NCI-H2196 (cell line): ENCODE data around the gene CDHR5.
A peak's percentile ranks its signal among the peaks of the same experiment; 100 is the strongest.

Experiments
- DNase-seq: peaks from one replicate; lab custom pipeline; 2025; ENCODE audit not compliant: unreplicated experiment; lab: John Stamatoyannopoulos, UW

Gene CDHR5

DNA sequence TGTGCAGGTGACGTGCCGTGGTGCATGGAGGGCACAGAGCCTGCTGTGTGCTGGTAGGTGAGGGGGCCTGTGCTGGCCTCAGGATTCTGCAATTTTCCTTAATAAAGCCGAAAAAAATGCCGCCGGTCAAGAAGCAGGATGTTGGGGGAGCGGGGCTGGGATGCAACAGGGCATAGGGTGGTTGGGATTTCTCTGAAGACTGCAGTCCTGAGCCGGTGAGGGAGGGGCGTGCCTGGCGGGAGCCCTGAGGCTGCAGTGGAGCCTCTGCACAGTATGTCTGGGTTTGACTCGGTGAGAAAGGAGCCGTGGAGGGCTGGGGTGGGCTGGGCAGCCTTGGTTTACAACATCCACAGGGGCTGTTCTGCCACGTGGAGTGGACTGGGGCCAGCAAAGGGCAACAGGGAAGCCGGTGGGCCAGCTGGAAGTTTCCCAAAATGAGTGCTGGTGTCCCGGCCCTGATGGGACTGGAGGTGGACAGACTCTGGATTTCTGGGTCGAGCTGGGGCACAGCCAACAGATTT is 1.3 kb downstream of the CDHR5 start:
- DNase-seq: no peak

DNA sequence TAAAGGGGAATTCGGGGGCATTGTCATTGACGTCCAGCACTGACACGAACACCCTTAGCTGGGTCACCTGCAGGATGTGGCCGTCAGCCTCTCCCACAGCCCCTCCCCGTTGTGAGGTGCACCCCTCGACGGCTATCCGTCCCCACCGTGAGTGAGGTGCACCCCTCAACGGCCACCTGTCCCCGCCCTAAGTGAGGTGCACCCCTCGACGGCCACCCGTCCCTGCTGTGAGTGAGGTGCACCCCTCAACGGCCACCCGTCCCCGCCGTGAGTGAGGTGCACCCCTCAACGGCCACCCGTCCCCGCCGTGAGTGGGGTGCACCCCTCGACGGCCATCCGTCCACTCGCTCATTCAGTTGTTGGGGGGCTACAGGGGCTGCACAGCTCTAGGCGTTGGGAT is 2.9 kb downstream of the CDHR5 start:
- DNase-seq: no peak

DNA sequence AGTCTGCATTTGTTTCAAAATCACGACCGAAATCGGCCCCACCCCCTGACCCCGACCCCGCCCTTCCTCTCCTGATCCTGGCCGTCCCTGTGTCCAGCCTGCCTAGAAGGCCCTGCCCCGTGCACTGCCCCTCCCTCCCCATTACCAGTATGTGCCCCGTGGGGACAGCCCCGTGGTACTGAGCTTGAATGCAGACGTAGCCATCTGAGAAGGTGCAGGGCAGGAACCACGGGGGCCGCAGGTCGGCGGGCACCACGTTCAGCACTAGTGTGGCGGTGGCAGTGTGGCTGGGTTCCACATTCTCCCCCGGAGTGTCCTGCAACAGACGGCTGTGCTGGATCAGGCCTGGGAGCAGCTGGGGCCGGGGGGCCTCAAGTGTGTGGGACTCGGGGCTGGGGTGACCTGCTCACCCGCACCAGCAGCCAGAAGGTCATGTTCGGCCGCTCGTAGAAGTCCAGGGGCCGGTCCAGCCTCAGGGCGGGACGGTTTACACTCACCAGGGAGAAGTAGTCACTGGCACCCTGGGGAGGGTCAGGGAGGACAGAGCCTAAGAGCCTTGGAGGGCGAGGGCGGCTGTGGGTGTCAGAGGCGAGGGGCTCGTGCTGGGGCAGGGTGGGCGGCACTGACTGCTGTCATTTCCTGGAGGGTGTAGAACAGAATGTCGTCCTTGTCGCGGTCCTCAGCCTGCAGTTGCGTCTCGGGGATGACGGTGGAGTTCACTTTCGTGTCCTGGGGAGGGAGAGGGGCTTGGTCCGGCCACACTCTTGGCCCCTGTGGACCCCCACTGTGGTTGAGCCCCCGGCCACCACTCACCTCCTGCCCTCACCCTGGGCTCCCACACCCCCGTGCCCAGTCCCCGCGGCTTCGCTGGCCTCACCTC is 3.6 kb downstream of the CDHR5 start:
- no peak for DNase-seq

DNA sequence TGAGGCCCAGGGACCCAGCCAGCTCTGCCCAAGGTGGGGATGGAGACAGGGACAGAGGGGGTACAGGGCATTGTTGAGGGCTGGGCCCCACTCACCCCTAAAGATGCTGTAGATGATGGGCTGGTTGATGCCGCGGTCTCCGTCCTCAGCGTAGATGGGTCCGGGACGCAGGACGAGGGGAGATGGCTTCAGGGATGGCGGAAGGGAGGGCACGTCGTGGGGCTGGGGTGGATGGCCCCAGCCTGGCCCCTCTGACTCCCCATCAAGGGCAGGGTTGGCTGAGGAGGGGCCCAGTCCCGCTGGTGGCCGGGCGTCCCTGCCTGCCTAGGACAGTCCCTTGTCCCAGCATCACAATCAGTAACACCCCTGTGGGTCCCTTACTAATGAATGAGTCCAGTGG is 4.6 kb downstream of the CDHR5 start:
- DNase-seq: no peak

DNA sequence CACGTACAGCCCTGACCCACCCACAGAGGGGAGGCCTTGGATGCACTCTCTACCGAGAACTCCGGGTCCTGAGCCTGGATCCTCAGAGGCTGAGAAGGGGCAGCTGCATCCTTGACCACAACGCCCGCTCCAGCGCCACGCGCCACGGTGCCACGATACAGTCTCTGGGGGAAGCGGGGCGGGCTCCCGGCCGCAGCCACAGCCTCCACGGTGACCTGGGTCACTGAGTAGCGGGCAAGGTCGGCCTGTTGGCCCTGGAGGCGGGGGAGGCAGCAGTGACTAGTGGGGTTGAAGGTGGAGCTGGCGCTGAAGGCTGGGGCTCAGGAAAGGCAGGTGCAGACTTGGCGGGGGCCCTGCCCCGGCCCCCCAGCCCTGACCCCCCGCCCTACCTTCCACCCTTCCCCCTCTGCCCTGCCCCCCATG is 5.1 kb downstream of the CDHR5 start:
- no peak for DNase-seq

DNA sequence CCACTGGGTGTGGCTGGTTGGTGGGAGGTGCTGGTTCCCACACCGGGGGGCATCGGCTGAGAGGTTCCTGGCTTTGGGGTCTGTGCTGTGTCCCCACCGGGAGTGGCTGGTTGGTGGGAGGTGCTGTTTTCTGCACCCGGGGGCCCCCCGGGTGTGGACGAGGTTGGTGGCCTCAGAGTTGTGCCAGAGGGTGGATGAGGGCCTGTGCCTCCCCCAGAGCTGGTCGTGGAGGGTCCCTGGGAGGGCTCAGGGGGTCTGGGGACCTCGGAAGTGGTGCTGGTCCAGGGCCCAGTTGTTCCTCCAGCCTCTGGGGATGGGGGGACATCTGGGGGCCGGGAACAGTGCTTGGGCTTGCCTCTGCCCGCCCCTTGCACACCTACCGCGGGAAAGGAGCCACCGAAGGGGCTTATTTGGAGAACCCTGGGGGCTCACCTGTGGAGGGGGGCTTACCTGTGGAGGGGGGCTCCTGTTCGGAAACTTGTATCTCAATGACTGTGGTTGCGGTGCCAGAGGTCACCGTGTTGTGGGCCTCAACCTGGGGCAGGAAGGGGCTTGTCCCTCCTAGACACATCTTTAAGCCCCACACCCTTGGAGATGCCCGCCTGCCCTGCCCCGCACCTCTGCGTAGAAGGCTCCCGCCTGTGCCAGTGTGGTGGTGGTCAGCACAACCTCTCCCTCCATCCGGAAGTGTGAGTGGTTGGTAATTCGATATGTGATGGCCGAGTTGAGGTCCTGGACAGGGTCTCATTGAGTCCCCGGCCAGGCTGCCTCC is 5.7 kb downstream of the CDHR5 start:
- no peak for DNase-seq

DNA sequence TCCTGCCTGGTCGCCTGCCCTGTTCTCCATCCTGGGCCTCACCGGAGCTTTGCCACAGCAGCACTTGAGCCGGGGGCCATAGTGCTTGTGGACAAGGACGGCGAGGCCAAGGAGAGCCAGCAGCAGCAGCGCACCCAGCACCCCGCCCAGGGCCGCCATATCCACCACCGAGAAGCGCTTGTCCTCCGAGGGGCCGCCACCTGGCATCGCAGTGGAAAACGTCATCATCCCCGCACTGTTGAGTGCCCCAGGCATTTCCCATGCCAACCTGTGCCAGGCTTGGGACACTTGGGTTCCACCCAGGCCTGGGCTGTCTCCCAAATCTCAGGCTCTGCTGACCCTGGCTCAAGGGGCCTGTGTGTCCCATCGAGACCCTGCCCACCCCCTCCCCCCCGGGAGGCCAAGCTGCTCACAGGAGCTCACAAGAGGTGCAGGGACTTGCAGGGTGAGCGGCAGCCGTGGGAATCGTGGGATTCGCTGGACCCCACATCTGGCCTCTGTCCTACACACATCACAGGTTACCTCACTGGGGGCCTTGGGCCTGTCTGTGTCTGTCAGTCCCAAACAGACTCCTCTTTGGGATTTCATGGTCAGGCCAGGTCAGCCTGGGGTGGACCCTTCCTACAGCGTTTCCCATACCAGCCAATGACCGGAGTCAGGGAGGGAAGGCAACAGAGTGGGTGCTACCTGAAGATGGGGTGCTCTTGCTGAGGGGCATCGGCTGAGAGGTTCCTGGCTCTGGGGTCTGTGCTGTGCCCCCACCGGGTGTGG is 6.7 kb downstream of the CDHR5 start:
- no peak for DNase-seq

DNA sequence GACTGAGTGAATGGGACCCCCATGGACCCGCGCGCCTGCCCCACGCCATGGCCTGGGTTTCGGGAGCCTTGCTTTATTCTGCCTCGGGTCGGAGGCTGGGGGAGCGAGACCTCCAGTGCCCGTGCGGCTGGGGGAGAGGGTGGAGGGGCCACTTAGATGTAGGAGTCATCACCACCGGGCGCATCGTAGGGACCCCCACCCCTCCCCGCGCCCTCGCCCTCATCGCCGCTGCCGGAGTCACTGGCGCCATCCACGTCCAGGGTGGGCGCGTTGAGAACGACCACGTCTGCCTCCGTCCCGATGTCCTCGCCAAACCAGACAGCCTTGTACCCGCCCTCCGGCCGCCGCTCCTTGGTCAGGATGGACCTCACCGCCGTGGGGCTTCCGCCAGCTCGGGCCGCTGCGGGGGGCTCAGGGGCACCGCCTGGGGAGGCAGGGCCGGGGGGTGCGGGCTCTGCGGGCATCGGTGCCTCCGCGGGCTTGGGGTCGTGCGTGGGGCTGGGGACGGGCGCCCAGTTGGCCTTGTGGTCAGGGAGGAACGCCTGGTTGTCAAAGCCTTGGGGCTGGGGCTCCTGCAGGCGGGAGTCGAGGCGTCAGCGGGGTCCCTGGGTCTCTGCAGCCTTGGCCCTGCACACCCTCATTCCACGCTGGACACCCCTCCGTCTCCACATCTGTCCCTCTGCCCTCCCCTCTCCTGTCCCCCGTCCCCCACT is 7.4 kb downstream of the CDHR5 start:
- no peak for DNase-seq

DNA sequence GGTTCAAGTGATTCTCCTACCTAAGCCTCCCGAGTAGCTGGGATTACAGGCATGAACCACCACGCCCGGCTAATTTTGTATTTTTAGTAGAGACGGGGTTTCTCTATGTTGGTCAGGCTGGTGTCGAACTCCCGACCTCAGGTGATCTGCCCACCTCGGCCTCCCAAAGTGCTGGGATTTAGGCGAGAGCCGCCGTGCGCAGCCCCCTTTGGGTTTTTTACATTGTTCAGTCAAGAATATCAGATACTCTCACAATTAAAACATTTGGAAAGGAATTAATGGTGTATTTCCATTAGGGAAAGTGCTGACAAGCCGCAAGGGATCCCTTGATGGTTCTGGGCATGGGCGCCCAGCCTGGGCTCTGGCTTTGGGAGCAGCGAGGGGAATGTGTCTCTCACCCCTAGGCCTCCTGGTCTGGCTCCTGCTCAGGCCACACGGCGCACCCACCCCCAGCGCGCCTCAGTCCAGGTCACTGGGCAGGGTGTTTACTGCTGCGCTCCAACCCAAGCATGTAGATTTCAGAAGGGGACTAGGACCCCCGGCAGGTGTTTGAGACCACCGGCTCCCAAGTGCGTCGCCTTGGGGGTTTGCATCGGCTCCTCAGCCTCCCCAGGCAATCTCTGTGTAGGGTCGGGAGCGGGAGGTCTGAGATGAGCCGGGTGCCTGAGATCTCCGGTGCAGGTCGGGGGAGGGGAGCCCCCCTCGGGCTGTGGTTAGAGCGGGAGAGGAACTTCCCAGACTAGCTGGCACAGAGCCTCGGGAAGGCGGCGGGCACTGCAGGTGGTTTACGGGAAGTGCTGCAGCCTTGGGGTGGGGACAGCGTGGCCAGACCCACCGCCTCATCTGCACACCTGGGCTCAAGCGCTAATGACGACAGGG is 8.2 kb downstream of the CDHR5 start:
- DNase-seq: no peak

DNA sequence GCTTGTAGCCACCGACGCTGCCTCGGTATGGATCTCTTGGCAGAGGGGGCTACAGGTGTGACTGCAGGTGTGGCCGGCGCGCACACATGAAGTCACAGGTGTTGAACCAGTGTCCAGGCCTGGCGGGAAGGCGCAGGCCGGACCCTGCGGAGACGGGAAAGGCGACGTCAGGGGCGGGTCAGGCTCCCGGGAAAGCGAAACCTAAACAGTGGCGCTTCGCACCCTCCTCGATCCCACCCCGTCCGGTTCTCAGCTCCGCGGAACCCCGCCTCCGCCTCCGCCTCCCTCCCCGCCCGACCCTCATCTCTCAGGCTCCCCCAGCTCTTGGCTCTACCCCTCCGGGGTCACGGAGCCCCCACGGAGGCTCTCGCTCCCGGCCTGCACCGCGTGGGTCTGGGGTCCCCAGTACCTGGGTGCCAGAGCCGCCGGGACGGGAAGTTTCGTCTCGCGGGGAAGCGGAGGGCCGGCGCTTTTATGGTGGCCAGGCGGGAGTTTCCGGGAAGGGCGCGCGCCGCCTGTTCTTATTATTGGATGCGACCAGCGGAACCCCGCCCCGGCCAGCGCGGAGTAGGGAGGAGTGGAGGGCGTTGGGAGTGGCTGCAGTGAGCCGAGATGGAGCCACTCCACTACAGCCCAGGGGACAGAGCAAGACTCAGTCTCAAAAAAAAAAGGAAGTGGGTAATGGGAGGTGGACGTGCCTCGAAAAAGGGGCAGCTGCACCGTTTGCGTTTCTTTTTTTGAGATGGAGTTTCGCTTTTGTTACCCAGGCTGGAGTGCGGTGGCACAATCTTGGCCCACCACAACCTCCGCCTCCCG is 9.0 kb downstream of the CDHR5 start, which contains the start of gene IRF7:
Gene IRF7, minus strand, starts transcription at position 447 of the 816 bp plus-strand sequence. CDS start 586 bp downstream, outside the sequence.
- peak; percentile 94 for DNase-seq

DNA sequence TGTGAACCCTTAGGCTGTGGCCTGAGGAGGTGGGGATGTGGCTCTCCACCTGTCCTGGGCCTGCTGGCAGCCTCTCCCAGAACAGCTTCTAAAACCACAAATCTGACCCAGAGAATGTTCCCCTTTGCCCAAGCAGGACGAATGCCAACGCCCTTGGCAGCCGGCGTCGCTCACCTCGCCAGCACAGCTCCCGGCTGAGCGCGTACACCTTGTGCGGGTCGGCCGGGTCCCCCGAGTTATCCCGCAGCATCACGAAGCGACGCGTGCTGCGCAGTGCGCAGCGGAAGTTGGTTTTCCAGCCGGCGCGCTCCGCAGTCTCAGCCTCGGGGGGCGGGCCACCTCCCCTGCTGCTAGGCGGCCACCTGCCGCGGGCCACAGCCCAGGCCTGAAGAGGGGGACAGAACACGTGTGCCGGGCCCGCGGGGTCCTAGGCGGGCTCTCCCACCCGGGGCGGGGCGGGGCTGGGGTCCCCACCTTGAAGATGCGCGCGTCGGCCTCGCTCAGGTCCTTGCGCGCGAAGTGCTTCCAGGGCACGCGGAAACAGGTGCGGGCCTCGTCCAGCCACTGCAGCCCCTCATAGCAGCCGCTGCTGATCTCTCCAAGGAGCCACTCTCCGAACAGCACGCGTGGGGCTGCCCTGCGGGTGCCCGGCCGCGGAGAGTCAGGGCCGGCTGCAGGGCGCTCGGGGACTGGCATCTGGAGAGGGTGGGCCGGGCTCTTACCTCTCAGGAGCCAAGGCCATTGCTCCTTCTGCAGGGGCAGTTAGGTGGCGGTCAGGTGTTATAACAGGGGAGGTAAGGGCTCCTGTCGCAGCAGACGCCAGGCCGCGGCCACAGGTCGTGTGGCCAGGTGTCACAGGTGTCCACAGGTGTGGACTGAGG is 9.9 kb downstream of the CDHR5 start:
- peak; percentile 20 for DNase-seq

DNA sequence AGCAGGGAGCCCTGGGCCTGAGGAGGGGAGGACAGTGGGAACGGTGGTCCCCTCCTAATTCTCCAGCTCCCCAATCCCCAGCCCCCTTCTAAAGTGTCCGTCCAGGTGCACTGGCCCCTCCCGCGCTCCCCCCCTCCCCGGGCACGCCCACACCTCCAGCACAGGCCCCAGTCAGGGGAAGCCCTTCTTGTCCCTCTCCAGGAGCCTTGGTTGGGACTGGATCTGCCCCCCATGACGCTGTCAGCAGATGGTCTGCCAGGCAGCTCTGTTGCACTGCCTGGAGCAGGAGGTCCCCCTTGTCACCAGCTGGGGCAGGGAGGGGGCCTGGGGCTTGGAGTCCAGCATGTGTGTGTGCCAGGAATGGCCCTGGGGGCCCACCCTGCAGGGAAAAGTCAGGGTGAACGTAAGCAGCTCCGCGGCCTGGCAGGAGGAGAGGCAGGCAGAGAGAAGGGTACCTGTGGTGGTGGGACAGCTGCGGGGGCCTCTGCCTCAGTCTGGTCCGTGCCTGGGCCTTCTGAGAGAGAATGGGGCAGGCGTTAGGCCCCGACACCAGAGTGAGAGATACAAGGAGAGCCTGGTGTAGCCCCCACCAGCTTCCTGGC is 10.6 kb downstream of the CDHR5 start:
- DNase-seq: no peak

DNA sequence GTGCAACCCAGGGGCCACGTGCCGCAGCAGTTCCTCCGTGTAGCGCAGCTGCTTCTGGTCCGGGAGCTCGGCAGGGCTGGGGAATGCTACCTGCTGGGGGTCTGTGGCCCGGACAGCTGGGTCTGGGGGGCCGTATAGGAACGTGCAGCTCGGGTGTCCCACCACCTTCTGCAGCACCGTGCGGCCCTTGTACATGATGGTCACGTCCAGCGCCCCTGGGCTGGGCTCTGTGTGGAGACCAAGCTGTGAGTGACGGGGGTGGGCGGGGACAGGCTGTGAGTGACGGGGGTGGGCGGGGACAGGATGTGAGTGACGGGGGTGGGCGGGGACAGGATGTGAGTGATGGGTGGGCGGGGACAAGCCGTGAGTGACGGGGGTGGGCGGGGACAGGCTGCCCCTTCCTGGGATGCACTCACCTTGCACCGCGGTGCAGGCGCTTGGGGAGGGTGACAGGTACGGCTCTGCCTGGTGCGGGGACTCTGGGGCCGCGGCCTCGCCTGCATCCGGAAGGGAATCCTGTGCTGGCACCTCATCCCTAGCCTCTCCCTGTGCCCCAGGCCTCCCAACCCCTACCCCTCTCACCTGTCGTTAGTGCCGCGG is 11.3 kb downstream of the CDHR5 start:
- peak; percentile 73 for DNase-seq

DNA sequence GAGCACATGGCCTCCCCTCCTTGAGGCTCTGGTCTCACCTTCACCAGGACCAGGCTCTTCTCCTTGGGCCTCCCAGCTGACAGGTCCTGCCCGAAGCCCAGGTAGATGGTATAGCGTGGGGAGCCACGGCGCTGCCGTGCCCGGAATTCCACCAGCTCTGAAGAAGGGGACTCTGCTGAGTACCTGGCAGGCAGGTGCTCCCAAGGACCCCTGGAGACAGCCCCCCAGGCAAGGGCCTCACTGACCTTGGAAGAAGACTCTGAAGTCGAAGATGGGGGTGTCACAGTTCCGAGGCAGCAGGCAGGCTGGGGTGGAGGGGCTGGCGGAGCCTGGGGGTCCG is 11.8 kb downstream of the CDHR5 start:
- DNase-seq: no peak

DNA sequence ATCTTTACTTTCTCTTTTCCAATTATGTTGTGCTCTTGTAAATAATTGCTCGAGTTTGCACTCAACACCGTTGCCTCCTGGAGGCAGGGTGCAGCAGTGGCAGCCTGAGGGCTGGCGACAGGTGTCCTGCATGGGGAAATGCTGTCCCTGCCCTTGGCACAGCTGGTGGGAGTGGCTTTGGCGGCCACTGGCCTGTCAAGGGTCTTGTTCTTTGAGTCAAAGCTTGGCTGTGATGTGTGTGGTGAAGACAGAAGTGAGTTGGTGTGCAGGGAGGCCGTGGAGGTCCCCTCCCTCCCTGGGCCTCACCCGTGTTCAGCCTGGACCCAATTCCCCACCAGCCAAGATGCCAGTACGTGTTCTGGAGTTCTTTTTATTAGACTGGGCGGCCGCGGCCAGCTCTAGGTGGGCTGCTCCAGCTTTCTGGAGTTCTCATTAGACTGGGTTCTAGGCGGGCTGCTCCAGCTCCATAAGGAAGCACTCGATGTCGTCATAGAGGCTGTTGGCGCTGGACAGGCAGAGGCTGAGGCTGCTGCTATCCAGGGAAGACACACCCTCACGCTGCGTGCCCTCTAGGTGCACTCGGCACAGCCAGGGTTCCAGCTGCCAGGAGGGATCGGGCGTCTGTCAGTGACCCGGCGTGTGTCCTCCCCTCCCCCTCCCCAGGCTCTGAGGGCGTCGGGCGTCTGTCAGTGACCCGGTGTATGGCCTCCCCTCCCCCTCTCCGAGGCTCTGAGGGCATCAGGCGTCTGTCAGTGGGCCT is 12.4 kb downstream of the CDHR5 start:
- peak; percentile 64 for DNase-seq
